GM23338 (cell line): Measurements from ENCODE around the gene TMEM170B.

Source experiments
- EZH2phosphoT487 ChIP-seq: fragments of 200-600 bp; sonication (generic); IDR thresholded peaks from one replicate; pipeline ENCODE4 v1.8.1; 2018; ENCODE audit warnings: antibody characterized with exemption; ENCODE audit not compliant: unreplicated experiment
- POLR2AphosphoS5 ChIP-seq: IDR thresholded peaks from 2 replicates; pipeline ENCODE4 v1.6.1; 2016; ENCODE audit warnings: antibody characterized with exemption, low read depth
- TF ChIP-seq, protein P1 (sequence below), 2 experiments: fragments of 200-600 bp in 1 of 2; sonication (generic) in 1 of 2; conservative IDR thresholded peaks; 2 replicates each; pipeline versions ENCODE4 v1.5.1 to v1.6.1; 2016 to 2017; ENCODE audit warnings: antibody characterized with exemption in 2 of 2, low read depth in 2 of 2, mild to moderate bottlenecking in 2 of 2, moderate library complexity in 1 of 2

DNA sequence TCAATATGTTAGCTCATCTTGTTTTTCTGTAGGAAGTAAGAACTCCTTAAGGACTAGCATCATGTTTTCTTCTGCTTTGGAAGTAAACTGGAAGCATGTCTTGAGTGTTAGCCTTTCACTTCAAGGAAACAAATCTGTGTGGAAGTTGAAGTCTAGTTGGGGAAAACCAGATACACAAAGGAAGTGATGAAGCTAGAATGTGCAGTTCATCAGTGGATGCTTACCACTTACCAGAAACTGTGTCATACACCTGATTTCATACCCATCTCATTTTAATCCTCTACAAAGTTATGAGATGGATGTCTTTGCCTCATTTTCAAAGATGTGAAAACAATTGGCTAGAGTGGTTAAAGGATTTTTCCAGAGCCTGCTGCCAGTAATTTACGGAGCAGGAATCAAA lies 75.8 kb downstream of the TMEM170B start:
- TF ChIP-seq POLR2AphosphoS5 (no peak), EZH2phosphoT487 (no peak)
- TF ChIP-seq, protein P1, sequence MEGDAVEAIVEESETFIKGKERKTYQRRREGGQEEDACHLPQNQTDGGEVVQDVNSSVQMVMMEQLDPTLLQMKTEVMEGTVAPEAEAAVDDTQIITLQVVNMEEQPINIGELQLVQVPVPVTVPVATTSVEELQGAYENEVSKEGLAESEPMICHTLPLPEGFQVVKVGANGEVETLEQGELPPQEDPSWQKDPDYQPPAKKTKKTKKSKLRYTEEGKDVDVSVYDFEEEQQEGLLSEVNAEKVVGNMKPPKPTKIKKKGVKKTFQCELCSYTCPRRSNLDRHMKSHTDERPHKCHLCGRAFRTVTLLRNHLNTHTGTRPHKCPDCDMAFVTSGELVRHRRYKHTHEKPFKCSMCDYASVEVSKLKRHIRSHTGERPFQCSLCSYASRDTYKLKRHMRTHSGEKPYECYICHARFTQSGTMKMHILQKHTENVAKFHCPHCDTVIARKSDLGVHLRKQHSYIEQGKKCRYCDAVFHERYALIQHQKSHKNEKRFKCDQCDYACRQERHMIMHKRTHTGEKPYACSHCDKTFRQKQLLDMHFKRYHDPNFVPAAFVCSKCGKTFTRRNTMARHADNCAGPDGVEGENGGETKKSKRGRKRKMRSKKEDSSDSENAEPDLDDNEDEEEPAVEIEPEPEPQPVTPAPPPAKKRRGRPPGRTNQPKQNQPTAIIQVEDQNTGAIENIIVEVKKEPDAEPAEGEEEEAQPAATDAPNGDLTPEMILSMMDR (conservative IDR thresholded peaks at IDR 0.05; ENCODE audit: low read depth in 2 of 2), result no peak
